GM12878 (cell line): Measurements from ENCODE around the gene SYPL1. TPM values are rescaled to one million over a fixed set of nuclear protein-coding genes. Genes with fewer than 3 reads are reported as not detected.

Experiments
- ATAC-seq: fragments of 200-7000 bp; cut with Tn5 transposase; 3 replicates; pipeline ENCODE4 v1.9.1; 2020; ENCODE audit warnings: mild to moderate bottlenecking, moderate library complexity
- BruUV-seq: library from RNA; stranded (reverse); fragments of 400-500 nt; replicated peaks from 2 replicates; lab custom pipeline; 2021; lab: Mats Ljungman, UMichigan
- CTCF ChIA-PET: fragments of 300-600 bp; sonication (Branson Sonifier 250); formaldehyde crosslinking; extraction: SDS; loops from one replicate; lab custom pipeline; 2021; ENCODE audit warnings: inconsistent platforms; lab: Yijun Ruan, JAX
- POLR2A ChIA-PET: fragments of 350-600 bp; formaldehyde crosslinking; extraction: SDS; loops from one replicate; lab custom pipeline; 2021; ENCODE audit warnings: inconsistent platforms; lab: Charles Lee
- RAD21 ChIA-PET: fragments of 300-600 bp; sonication (Branson Sonifier 250); formaldehyde crosslinking; loops from one replicate; lab custom pipeline; 2023; ENCODE audit warnings: antibody characterized with exemption; ENCODE audit not compliant: unreplicated experiment; lab: Charles Lee
- SMC1A ChIA-PET: fragments of 300-600 bp; sonication (Branson Sonifier 250); formaldehyde crosslinking; loops from one replicate; lab custom pipeline; 2023; ENCODE audit not compliant: unreplicated experiment, uncharacterized antibody; lab: Charles Lee
- DNase-seq: peaks from one replicate; pipeline ENCODE4 v3.0.0-alpha.2; 2011; ENCODE audit warnings: low read depth, low spot score
- FAIRE-seq: peaks from 3 replicates; lab custom pipeline; 2011; peaks lifted over from hg19 to GRCh38; lab: Jason Lieb, UNC
- H2AFZ ChIP-seq: 2 replicates; pipeline ENCODE4 v1.6.0; 2011; ENCODE audit warnings: low read depth, low read length, control low read depth; ENCODE audit not compliant: control insufficient read depth
- H3K27ac ChIP-seq: 2 replicates; pipeline ENCODE4 v1.5.1; 2011; ENCODE audit warnings: control low read depth; ENCODE audit not compliant: control insufficient read depth, insufficient read depth
- H3K27me3 ChIP-seq, 2 experiments: replicated peaks in 1 of 2; 2 replicates each; pipeline versions ENCODE4 v1.6.0 to v1.6.1; 2011; ENCODE audit warnings: low read length in 1 of 2; ENCODE audit not compliant: control insufficient read depth in 2 of 2, insufficient read depth in 2 of 2
- H3K36me3 ChIP-seq, 2 experiments: 2 replicates each; pipeline ENCODE4 v1.5.1; 2011; ENCODE audit warnings: low read length in 1 of 2; ENCODE audit not compliant: control insufficient read depth in 2 of 2, insufficient read depth in 2 of 2
- H3K4me1 ChIP-seq: 2 replicates; pipeline ENCODE4 v1.6.1; 2011; ENCODE audit warnings: mild to moderate bottlenecking, low read length, moderate library complexity, mixed read lengths; ENCODE audit not compliant: control insufficient read depth, insufficient read depth
- H3K4me2 ChIP-seq: 2 replicates; pipeline ENCODE4 v1.6.0; 2011; ENCODE audit warnings: control low read depth; ENCODE audit not compliant: control insufficient read depth, insufficient read depth
- H3K4me3 ChIP-seq: fragments of 200-600 bp; sonication (generic); 2 replicates; pipeline ENCODE4 v1.5.1; 2016
- H3K79me2 ChIP-seq: 2 replicates; pipeline ENCODE4 v1.6.0; 2011; ENCODE audit warnings: low read length; ENCODE audit not compliant: control insufficient read depth, insufficient read depth
- H3K9ac ChIP-seq: 2 replicates; pipeline ENCODE4 v1.8.0; 2011; ENCODE audit warnings: low read length, control low read depth, mixed read lengths; ENCODE audit not compliant: control insufficient read depth, insufficient read depth
- H3K9me3 ChIP-seq: replicated peaks from 3 replicates; pipeline ENCODE4 v1.5.1; 2011; ENCODE audit warnings: mild to moderate bottlenecking, low read length; ENCODE audit not compliant: control insufficient read depth, insufficient read depth
- H4K20me1 ChIP-seq: 2 replicates; pipeline ENCODE4 v1.6.0; 2011; ENCODE audit not compliant: control insufficient read depth, insufficient read depth
- CBX5 ChIP-seq: sonication (generic); IDR thresholded peaks from 2 replicates; pipeline ENCODE4 v1.6.1; 2016; ENCODE audit warnings: low read depth, moderate library complexity, mild to moderate bottlenecking, inconsistent platforms
- CHD4 ChIP-seq: fragments of 200-600 bp; sonication (generic); IDR thresholded peaks from 2 replicates; pipeline ENCODE4 v1.6.1; 2016; ENCODE audit warnings: mild to moderate bottlenecking
- HDAC2 ChIP-seq: fragments of 200-600 bp; sonication (generic); IDR thresholded peaks from 2 replicates; pipeline ENCODE4 v1.6.1; 2017
- IKZF1 ChIP-seq: fragments of 450-650 bp; conservative IDR thresholded peaks from 2 replicates; pipeline ENCODE4 v1.6.1; 2017; ENCODE audit warnings: antibody characterized with exemption, mild to moderate bottlenecking
- MLLT1 ChIP-seq: fragments of 450-650 bp; IDR thresholded peaks from 2 replicates; pipeline ENCODE4 v1.6.1; 2016; ENCODE audit warnings: mild to moderate bottlenecking
- NFXL1 ChIP-seq: fragments of 450-650 bp; IDR thresholded peaks from 2 replicates; pipeline ENCODE4 v1.6.1; 2017; ENCODE audit warnings: antibody characterized with exemption, mild to moderate bottlenecking, borderline replicate concordance
- NR2C1 ChIP-seq: fragments of 450-650 bp; IDR thresholded peaks from 2 replicates; pipeline ENCODE4 v1.6.1; 2017; ENCODE audit warnings: antibody characterized with exemption, mild to moderate bottlenecking, moderate library complexity
- RB1 ChIP-seq: fragments of 450-650 bp; formaldehyde crosslinking; IDR thresholded peaks from 2 replicates; pipeline ENCODE4 v1.6.1; 2017; ENCODE audit warnings: mild to moderate bottlenecking, borderline replicate concordance
- SMAD1 ChIP-seq: fragments of 450-650 bp; IDR thresholded peaks from 2 replicates; pipeline ENCODE4 v1.6.1; 2018; ENCODE audit warnings: mild to moderate bottlenecking, low read depth; ENCODE audit not compliant: partially characterized antibody
- SP1 ChIP-seq: IDR thresholded peaks from one replicate; pipeline ENCODE4 v1.6.1; 2011; ENCODE audit warnings: low read depth, low read length
- TAF1 ChIP-seq: IDR thresholded peaks from 2 replicates; pipeline ENCODE4 v1.6.1; 2011; ENCODE audit warnings: mild to moderate bottlenecking, low read depth, low read length, borderline replicate concordance
- ZNF274 ChIP-seq: IDR thresholded peaks from one replicate; pipeline ENCODE4 v1.8.0; 2011; ENCODE audit not compliant: insufficient read length, insufficient read depth
- WGBS: methylation state at CpG from one replicate; pipeline ENCODE4 v1.1.6; 2016; ENCODE audit warnings: low lambda C conversion rate; ENCODE audit not compliant: insufficient replicate concordance, insufficient coverage; ENCODE audit errors: missing lambda C conversion rate; 5-methylcytosine and 5-hydroxymethylcytosine counted together
- in situ Hi-C: fragments of 300-500 bp; cut with MboI; formaldehyde crosslinking; loops from 9 replicates; pipeline ENCODE4 v1.14.3; 2018; ENCODE audit warnings: mixed read lengths
- intact Hi-C: fragments of 100-400 bp; cut with micrococcal nuclease; formaldehyde crosslinking; loops from one replicate; pipeline ENCODE4 v1.14.2; 2022; ENCODE audit not compliant: unreplicated experiment
- polyA plus RNA-seq, 11 experiments: library from polyadenylated mRNA; depleted of rRNA in 4 of 11; unstranded in 6 of 11; stranded (reverse) in 5 of 11; fragments of >200 nt; fragmentation: Nextera tagmentation in 4 of 11; fragmentation: Illumina TruSeq in 1 of 11; extraction: Ambion mirVana in 4 of 11; extraction: Trizol in 1 of 11; gene quantifications; 1 replicate in 1 of 11; 2 replicates in 10 of 11; pipeline versions ENCODE4 v1.2.1 to v1.2.3, GENCODE V29; 2011 to 2016; ENCODE audit warnings: inconsistent platforms in 2 of 11, missing spikeins in 2 of 11, low read depth in 1 of 11
- total RNA-seq, 4 experiments: library from RNA; depleted of rRNA in 3 of 4; stranded (reverse); fragments of >200 nt in 3 of 4; fragmentation: Illumina TruSeq in 1 of 4; extraction: Trizol in 1 of 4; gene quantifications; 2 replicates each; pipeline versions ENCODE4 v1.2.1 to v1.2.3, GENCODE V29; 2013 to 2021
- TF ChIP-seq, protein P1 (sequence below): fragments of 450-650 bp; formaldehyde crosslinking; IDR thresholded peaks from 2 replicates; pipeline ENCODE4 v1.4.0; 2022; ENCODE audit warnings: mild to moderate bottlenecking, moderate library complexity
- TF ChIP-seq, protein P2 (sequence below): IDR thresholded peaks from 2 replicates; pipeline ENCODE4 v1.6.1; 2012; ENCODE audit warnings: low read depth, low read length, improper control_type of control experiment
- TF ChIP-seq, protein P3 (sequence below): fragments of 450-650 bp; IDR thresholded peaks from 2 replicates; pipeline ENCODE4 v1.6.1; 2017; ENCODE audit warnings: borderline replicate concordance

The SYPL1 gene
- total and polyA plus RNA-seq, 10 of the 15 experiments (the other 5 are each of a cell fraction or from before 2014, with no cell fraction given) = 34.5 to 177 (median 87.3) TPM

DNA sequence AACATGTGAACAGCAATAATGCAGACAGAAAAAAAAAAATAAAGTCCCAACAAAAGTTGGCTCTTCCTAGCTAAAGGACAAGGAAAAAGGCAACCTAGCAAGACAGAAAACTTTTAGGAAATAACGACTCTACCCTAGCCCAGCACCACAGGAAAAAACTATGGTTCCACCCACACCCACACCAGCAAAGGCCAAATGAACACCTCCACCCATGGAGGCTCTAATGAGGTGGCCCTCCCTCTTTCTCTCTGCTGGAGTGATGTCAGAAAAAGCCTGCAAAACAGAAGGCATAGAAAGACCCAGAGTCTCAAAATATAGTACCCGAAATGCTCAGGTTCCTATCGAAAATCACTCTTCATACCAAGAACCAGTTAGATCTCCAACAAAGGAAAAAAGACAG lies 28.4 kb downstream of the SYPL1 start:
- H3K79me2 ChIP-seq = no peaks in the 10 kb centered on the region
- ChIA-PET SMC1A (interaction anchor here (1.0 to 7.8 kb wide), 6 partner anchors 11 to 71 kb away, joined by 3 to 78 read pairs (median 4); no protein-coding TSS in a partner anchor), POLR2A (interaction anchor here (0.7 kb wide), 3 partner anchors 13 to 20 kb away, joined by 3 to 5 read pairs (median 4); no protein-coding TSS in a partner anchor), CTCF (interaction anchor here (1.0 to 5.9 kb wide), 5 partner anchors 9 to 70 kb away, joined by 3 to 24 read pairs (median 4); no protein-coding TSS in a partner anchor), RAD21 (interaction anchor here (0.6 to 3.0 kb wide), 5 partner anchors 9 to 87 kb away, joined by 3 to 11 read pairs (median 3); no protein-coding TSS in a partner anchor)
- no peak overlapping the region for H3K9ac ChIP-seq
- intact Hi-C loops (no loop called here), in situ Hi-C loops (no loop called here)
- H3K4me2 ChIP-seq = no peak overlapping the region
- no peak overlapping the region for H3K27ac ChIP-seq
- H3K4me3 ChIP-seq = no peak overlapping the region
- no peaks in the 10 kb centered on the region for H3K9me3 ChIP-seq
- no peaks in the 10 kb centered on the region for H4K20me1 ChIP-seq
- no peak overlapping the region for H2AFZ ChIP-seq
- TF ChIP-seq ZNF274 (no peak), CHD4 (no peak), IKZF1 (no peak), HDAC2 (no peak), CBX5 (no peak), MLLT1 (no peak), NFXL1 (no peak), RB1 (no peak), SMAD1 (no peak), TAF1 (no peak), SP1 (no peak), NR2C1 (no peak)
- TF ChIP-seq, protein P1, sequence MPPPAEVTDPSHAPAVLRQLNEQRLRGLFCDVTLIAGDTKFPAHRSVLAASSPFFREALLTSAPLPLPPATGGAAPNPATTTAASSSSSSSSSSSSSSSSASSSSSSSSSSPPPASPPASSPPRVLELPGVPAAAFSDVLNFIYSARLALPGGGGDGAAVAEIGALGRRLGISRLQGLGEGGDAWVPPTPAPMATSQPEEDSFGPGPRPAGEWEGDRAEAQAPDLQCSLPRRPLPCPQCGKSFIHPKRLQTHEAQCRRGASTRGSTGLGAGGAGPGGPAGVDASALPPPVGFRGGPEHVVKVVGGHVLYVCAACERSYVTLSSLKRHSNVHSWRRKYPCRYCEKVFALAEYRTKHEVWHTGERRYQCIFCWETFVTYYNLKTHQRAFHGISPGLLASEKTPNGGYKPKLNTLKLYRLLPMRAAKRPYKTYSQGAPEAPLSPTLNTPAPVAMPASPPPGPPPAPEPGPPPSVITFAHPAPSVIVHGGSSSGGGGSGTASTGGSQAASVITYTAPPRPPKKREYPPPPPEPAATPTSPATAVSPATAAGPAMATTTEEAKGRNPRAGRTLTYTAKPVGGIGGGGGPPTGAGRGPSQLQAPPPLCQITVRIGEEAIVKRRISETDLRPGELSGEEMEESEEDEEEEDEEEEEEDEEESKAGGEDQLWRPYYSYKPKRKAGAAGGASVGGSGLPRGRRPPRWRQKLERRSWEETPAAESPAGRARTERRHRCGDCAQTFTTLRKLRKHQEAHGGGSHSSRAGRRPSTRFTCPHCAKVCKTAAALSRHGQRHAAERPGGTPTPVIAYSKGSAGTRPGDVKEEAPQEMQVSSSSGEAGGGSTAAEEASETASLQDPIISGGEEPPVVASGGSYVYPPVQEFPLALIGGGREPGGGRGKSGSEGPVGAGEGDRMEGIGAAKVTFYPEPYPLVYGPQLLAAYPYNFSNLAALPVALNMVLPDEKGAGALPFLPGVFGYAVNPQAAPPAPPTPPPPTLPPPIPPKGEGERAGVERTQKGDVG (CRISPR knock-in tag) = no peak
- TF ChIP-seq, protein P2, sequence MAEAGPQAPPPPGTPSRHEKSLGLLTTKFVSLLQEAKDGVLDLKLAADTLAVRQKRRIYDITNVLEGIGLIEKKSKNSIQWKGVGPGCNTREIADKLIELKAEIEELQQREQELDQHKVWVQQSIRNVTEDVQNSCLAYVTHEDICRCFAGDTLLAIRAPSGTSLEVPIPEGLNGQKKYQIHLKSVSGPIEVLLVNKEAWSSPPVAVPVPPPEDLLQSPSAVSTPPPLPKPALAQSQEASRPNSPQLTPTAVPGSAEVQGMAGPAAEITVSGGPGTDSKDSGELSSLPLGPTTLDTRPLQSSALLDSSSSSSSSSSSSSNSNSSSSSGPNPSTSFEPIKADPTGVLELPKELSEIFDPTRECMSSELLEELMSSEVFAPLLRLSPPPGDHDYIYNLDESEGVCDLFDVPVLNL = no peak
- TF ChIP-seq, protein P3, sequence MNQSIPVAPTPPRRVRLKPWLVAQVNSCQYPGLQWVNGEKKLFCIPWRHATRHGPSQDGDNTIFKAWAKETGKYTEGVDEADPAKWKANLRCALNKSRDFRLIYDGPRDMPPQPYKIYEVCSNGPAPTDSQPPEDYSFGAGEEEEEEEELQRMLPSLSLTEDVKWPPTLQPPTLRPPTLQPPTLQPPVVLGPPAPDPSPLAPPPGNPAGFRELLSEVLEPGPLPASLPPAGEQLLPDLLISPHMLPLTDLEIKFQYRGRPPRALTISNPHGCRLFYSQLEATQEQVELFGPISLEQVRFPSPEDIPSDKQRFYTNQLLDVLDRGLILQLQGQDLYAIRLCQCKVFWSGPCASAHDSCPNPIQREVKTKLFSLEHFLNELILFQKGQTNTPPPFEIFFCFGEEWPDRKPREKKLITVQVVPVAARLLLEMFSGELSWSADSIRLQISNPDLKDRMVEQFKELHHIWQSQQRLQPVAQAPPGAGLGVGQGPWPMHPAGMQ = no peak
- peaks cover 0 to under 1% of the 10 kb centered on the region in 2 experiments; a peak in 3 of 4 replicates for H3K36me3 ChIP-seq
- WGBS = 52% methylated on average over 3 of the region's 3 CpGs
- ATAC-seq (peak; percentile 53), DNase-seq (no peak), FAIRE-seq (no peak)
- no TSS peak for BruUV-seq
- H3K4me1 ChIP-seq = no peaks in the 10 kb centered on the region
- no peaks in the 10 kb centered on the region for H3K27me3 ChIP-seq
